D341Med (cell line): Measurements from ENCODE around the gene SEMA6A.

ENCODE experiments used
- DNase-seq: peaks from one replicate; pipeline ENCODE4 v3.0.0; 2012; ENCODE audit warnings: low spot score

Gene SEMA6A

DNA sequence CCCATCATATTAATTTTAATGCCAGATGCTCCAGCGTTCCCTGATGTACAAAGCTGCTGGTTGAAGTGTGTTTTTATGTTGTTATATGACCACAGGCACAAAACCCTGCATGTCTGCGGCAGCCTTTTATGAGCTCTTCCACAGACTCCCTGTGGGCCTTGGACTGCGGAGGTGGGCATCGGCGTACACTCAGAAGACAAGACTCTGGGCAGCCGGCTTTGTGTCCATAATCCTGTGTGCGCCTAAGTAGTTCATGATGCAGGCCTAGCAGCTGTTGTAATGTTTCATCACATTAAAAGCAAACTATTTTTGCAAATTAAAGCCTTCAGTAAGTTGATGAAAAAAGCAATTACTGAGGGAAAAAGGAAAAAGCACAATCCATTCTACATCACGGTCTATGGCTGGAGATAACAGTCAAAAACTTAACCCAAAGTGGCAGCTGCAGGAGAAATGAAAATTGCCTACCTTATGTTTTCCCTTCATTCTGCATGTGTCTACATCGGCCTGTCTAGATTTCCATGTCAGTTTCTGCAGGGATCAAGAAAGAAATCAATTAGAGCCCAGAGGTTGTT, 78.8 kb downstream of the SEMA6A start:
- DNase-seq, result no peak

DNA sequence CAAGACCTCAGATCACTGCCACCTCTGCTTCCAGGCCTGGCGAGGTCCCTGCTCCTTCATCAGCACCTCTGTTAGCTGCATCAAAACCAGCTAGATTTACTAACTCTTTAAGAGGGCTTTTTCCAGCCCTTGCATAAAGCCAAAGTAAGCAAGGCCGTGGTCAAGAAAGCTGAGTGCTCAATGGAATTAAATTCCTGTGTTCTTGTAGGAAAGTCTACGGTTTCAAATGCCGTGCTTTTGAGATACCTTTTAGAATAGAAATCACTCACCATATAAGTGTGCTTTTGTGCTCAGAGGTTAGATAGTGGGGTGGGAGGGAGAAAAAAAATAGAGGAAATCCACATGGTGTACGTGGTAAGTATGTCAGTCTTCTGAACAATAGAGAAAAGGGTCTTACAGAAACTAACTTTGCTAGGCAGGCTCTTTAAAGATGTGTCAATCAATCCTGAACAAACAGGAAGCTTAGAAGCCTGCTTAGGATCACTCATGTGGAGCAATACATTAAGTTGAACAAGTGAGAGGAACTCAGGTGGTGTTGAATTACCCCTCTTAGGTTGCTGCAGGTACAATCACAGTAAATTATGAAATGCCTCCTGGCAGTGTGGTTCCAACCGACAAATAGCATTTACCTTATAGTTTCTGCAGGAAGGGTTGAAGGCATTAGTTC, 79.7 kb downstream of the SEMA6A start:
- no peak for DNase-seq

DNA sequence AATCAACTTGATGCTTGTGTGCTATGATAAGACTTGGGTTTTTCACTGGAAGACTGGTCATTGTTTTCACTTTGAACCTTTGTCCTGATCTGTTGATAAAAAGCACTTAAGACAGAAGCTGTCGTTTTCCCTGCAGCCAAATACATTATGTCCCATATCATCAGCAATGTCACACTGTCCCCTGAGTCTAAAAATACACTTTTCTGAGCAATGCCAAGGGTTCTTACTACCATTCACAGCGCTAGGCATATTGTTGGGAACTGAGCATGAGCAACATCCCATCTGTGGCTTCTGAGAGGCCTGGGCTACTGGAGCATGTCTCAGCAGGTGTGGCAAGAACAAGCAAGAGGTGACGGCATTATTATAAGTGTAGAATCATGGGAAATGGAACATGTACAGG, 81.8 kb downstream of the SEMA6A start:
- DNase-seq, result no peak

DNA sequence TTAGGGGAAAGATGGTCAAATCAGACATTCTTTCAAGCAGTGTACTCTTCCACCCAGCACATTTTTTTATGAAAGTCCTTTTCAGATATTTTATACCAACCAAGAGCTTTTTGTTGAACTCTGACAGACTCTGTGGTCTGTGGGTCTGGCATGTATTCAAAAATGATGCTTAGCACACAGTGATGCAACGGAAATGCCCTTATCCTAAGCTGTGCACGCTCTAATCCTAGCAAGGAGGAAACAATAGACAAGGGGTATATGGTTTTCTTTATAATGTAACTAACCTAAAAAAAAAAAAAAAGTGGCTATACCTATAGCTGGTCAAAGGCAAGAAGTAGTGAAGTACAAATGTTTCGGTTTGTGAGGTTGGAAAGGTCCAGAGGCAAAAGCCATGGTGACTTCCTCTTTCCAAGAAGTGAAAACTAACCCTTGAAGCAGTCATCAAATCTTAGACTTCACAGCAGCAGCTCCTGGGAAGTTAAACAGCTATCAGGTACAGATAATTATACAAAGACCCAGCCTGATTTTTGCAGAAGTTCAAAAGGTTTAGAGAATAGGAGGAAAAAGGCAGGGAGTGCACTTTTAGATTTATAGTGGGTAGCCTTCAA, 82.5 kb downstream of the SEMA6A start:
- no peak for DNase-seq

DNA sequence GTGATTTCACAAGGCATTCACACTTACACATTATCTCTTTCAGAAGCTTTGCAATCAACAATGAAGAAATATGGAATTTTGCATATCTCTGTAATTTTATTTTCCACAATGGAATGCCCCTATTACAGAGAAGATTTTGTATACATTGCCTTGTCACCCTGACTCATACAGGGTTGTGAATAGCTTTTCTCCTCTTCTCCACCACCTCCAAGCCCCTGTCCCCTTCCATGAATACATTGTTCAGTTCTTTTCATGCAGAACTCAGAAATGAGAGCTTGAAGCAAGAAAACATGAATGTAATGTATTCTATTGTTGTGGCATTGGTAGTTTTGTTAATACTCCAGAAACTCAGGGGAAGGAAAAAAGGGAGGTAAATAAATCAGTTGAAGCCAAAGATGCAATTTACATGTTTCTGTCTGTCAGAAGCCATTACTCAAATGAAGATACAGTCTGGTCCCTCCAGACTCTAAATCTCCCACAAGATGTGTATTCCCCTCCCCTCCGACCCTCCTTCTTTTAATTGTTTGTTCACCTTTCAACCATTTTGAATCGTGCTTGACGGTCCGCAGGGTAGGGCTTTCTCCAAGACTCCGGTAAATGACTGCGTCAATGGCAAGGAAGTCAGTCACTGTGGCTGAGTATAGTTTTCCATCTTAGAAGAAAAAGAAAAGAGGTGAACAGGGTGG, 86.1 kb downstream of the SEMA6A start:
- DNase-seq, result no peak

- DNase-seq, result no peak
These were observed 87.6 kb downstream of the SEMA6A start for GRCh38 chr5:116487045-116487444.

DNA sequence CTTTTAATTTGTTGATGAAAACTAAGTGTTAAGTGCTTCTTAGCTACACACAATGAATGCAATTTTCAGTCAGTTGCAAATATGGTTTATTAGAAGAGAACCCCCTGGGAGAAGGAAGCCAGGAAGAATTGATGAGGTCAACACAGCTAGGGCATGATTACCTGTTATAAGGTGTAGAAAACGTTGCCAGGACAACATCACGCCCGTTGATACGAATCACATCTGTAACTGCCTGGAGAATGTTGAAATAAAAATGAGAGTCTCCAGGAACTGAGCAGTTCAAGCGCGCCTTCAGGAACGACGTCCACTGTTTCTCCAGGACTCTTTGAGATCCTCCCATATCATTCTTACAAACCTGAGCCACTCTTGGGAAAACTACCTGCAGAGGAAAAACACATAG, 88.0 kb downstream of the SEMA6A start:
- DNase-seq, result no peak

DNA sequence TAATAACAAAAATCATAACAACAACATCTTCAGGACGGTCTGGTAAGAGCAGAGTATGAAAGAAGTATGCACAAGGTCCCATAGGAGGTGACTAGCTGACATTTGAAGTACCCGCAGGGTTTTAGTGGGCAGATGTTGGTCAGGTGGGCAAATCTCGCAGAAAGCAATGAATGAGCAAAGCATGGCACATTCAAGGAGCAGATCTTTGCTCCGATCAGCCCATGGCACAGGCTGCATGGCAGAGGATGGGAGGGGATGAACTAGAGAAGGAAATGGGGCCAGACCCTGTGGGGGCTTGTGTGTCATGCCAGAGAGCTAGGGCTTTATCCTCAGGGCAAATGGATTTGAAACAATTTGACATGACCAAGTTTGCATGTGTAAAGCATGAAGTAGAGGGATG, 90.0 kb downstream of the SEMA6A start:
- DNase-seq, result no peak

DNA sequence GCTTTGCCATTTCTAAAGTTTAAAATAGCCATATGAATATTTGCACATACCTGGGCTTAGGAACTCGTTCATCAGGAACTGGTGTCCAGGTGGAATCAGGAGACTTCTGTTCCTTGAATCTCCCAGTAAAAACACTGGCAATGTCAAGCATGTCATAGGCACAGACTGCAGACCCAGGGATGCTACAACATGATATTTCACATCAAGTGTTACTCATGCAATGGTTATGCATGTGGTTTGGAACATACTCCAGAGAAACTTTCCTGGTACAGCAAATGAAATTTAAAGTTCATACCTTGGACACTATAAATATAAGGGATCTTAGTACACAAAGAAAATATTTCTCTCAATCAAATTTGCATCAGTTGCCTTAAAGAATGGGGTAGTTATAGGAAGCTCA, 92.2 kb downstream of the SEMA6A start:
- DNase-seq, result no peak

GRCh38 chr5:116480894-116481510, 93.6 kb downstream of the SEMA6A start:
- DNase-seq, result no peak

- no peak for DNase-seq
These were observed 94.6 kb downstream of the SEMA6A start for GRCh38 chr5:116479776-116480675.

DNA sequence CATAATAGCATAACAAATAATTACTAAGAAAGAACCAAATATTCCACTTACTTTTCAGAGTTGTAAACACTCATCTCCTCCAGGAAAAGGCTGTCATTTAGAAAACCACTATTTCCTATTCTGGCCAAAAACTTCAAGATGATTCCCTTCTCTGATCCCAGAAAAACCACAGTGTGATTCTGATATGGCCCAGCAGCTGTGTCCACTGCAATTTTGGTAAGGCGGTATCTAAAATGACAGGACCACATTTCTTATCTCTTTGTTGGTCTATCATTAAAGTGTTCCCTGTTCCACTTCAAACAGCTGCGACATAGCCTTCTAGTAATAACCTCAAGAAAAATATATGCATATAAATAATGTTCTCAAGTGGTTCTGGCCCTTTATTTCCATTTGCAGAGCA, 96.1 kb downstream of the SEMA6A start:
- no peak for DNase-seq

DNA sequence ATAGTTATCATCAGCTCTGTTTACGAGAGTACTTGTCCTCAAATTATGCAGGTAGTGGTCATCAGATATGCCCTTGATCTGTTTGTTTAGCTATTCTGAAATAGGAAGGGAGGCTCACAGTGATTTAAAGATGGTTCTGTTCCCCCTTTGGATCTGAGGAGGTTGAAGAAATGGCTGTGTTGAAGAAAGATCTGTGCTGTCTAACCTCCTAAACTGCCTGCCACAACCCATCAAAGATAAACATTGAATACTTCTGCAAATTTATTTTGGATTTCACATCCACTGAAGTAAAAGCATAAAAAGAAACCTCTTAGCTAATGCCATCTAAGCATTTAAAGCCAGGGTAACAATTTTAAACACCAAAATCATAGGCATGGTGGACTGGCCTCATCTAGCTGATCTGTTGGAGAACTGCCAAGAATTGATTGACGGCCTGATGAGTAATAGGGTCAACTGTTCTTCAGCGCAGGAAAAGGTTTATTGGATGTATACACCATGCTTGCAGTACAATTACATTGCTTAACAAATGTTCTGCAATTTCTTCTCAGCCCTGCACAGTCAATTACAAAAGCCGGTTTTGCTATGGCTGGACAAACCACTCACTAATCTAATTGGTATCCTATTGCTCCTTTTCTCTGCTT, 97.6 kb downstream of the SEMA6A start:
- DNase-seq, result no peak

- DNase-seq, result no peak
These were observed 99.3 kb downstream of the SEMA6A start for GRCh38 chr5:116475338-116475737.

- no peak for DNase-seq
These were observed 100.9 kb downstream of the SEMA6A start for GRCh38 chr5:116473706-116474105.

DNA sequence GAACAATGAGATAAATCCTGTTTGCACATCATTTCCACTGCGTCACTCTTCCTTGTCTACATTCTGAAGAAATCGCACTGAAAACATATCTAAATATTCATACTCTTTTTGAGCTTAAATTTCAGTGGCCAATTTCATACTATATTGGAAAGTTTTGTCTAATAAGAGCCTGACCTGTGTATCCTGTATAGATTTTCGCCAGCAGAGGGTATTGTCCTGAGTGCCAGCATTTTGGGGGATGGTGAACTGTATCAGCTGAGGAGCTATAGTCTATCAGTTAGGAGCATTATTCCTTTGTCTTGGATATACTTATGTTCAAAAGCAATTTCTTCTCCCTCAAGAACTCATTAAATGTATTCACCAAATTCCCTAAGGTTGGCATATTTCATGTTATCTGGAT, 102.3 kb downstream of the SEMA6A start:
- DNase-seq, result no peak

DNA sequence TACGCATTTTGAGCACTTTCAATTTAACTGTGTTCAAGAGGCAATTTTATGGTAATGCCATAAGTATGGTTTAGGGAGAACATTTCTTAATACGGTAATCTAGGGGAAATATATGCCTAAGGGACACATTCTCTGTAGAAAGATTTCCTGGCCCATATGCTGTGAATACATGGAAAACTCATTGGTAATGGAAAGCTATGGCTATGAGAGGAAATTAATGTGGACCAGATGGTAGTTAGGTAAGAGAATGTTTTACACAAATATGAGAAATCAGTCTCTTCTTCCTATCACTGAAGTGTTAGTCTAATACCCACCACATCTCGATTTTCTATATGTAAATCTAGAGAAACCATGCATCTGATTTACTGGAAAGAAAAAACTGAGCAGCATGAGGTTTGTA, 105.0 kb downstream of the SEMA6A start:
- DNase-seq, result no peak

DNA sequence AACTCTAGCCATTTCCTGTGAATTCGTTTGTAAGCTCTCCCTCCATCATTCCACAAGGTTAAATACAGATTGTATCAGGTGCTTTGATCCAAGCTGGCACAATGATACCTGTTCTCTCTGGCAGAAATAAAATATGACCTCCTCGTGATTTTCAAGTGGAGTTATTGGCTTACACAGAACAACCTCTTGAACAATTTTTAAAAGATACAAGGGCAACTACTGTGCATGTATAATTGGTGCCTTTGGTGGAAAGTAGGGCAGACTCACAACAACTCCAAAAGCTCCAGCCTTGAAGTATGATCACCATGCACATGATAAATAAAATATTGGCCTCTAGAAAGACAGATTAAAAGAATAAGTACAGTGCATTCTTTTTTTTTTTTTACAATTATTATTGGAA, 106.0 kb downstream of the SEMA6A start:
- DNase-seq, result no peak

DNA sequence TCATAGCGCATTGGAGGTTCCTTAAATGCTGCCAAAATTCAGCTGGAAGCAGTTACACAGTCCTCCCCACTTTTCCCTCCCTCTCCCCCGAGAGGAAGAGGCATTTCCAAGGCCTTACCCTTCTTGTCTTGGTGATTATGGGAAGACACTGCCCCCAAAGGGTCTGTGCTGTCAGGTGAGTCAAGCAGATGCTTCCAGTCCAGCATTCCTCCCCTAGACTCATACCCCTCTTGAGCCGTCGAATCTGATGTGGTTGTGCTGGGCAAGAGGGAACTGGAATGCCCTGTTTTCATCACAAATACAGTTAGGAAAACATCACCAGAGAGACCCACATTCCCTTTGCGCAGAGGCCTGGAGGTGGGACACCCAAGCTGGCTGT, 107.2 kb downstream of the SEMA6A start:
- DNase-seq, result no peak

DNA sequence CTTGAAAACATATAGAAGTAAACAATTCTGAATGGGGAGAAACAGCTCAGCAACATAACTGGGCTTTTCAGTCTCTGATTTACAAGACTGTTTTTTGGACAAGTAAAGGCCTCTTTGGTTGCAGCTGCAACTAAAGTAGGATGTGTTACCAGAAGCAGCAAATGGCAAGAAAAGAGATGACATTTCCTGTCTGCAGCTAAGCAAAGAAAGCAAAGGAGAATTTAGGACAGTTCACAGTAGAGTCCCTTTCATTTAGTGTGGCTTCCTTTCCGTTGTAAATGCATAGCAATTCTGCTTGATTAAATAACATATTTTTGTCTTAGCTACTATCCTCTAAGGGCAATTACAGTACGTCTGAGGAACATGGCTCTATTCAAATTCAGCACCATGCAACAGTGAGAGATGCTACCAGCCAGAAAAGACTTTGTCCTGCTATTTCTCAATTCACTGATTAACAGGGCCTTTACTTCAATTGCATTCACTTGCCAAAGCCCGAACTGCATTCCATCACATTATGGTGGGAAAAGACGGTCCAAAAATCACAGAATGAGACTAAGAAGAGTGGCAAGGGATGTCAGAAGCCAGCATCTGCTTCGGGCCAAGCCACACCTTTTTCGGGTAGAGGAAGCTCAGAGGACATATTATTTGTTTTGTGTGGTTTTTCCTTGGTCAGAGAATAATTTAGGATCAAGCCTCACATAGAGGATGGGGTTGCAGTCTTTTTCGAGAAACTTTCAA, 107.7 kb downstream of the SEMA6A start:
- no peak for DNase-seq

DNA sequence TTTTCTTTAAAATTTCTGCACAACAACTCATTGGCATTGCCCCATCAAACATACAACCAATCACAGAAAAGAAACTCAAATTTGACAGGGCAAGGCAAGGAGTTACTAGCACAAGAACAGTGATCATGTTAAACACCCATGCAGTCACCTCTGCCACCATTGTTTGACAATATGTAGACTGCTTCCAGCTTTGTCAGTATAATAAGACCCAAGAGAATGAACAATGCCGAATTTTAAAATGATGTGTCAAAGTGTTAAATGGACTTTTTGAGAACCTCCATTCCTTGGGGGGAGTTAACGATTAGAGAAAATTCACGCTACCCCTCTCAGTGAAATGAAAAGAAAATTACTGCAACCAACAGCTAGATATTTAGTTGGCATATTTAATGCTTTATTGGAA, 109.2 kb downstream of the SEMA6A start:
- DNase-seq, result no peak
